SU-DHL-6 (cell line): Measurements from ENCODE around the gene MARCKSL1.

ENCODE experiments used
- EZH2phosphoT487 ChIP-seq: fragments of 200-600 bp; sonication (generic), shearing (Covaris generic); conservative IDR thresholded peaks from 2 replicates; pipeline ENCODE4 v1.6.1; 2018; ENCODE audit warnings: mild to moderate bottlenecking, antibody characterized with exemption, low read length, moderate library complexity, mixed read lengths
- TF ChIP-seq, protein P1 (sequence below): fragments of 200-600 bp; sonication (generic); IDR thresholded peaks from one replicate; pipeline ENCODE4 v1.5.1; 2017; ENCODE audit warnings: antibody characterized with exemption, mild to moderate bottlenecking, low read length, moderate library complexity; ENCODE audit not compliant: insufficient read depth, poor library complexity, severe bottlenecking

- TF ChIP-seq, protein P1, sequence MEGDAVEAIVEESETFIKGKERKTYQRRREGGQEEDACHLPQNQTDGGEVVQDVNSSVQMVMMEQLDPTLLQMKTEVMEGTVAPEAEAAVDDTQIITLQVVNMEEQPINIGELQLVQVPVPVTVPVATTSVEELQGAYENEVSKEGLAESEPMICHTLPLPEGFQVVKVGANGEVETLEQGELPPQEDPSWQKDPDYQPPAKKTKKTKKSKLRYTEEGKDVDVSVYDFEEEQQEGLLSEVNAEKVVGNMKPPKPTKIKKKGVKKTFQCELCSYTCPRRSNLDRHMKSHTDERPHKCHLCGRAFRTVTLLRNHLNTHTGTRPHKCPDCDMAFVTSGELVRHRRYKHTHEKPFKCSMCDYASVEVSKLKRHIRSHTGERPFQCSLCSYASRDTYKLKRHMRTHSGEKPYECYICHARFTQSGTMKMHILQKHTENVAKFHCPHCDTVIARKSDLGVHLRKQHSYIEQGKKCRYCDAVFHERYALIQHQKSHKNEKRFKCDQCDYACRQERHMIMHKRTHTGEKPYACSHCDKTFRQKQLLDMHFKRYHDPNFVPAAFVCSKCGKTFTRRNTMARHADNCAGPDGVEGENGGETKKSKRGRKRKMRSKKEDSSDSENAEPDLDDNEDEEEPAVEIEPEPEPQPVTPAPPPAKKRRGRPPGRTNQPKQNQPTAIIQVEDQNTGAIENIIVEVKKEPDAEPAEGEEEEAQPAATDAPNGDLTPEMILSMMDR, result no peak
- no peak for TF ChIP-seq EZH2phosphoT487
Measured at GRCh38 chr1:32321712-32322291, 14.2 kb downstream of the MARCKSL1 start.
